Measurements from ENCODE around the gene PPP1R14D. TPM values are rescaled to one million over a fixed set of nuclear protein-coding genes. Genes with fewer than 3 reads are reported as not detected.

PPP1R14D gene
- total RNA-seq, 2 experiments from 2014 or later = not detected

- no peaks in the 10 kb centered on the region for H4K20me1 ChIP-seq (ENCODE audit: insufficient read depth, low read length)
- H3K9me3 ChIP-seq (ENCODE audit: low read length) = no peaks in the 10 kb centered on the region
- no peak overlapping the region for H2AFZ ChIP-seq (ENCODE audit: low read length)
- H3K4me3 ChIP-seq (ENCODE audit: low read depth, low read length, poor library complexity, severe bottlenecking) = no peak overlapping the region
- DNase-seq (ENCODE audit: low spot score) = no peak
- BruUV-seq (replicated peaks) = no TSS peak
- intact Hi-C loops (cut with micrococcal nuclease; ENCODE audit: unreplicated experiment) = no loop called here
- ChIA-PET POLR2A (no interaction called here), CTCF (ENCODE audit: unreplicated experiment) (no interaction called here)
- H3K4me2 ChIP-seq (ENCODE audit: low read length) = no peak overlapping the region
- TF ChIP-seq CTCF (conservative IDR thresholded peaks at IDR 0.05; ENCODE audit: low read length) (no peak), EZH2phosphoT487 (IDR thresholded peaks at IDR 0.05; ENCODE audit: borderline replicate concordance, low read depth, low read length) (no peak)
- no peaks in the 10 kb centered on the region for H3K9me2 ChIP-seq (ENCODE audit: insufficient read depth, low read length)
- peaks cover 12% of the 10 kb centered on the region for H3K4me1 ChIP-seq (ENCODE audit: insufficient read depth, low read length, poor library complexity, severe bottlenecking)
- H3K27ac ChIP-seq (ENCODE audit: low read depth, low read length, poor library complexity, severe bottlenecking) = no peak overlapping the region
- no peaks in the 10 kb centered on the region for H3K36me3 ChIP-seq (ENCODE audit: insufficient read depth, low read length)
- no peaks in the 10 kb centered on the region for H3K79me2 ChIP-seq (ENCODE audit: insufficient read depth, low read depth, low read length)
Observed at GRCh38 chr15:40841741-40842140, 13.2 kb upstream of the PPP1R14D start.

- Histone ChIP-seq H3K36me3 (ENCODE audit: insufficient read depth, low read length) (no peaks in the 10 kb centered on the region), H3K4me3 (ENCODE audit: low read depth, low read length, poor library complexity, severe bottlenecking) (no peak overlapping the region), H3K9me2 (ENCODE audit: insufficient read depth, low read length) (no peaks in the 10 kb centered on the region), H3K4me2 (ENCODE audit: low read length) (no peak overlapping the region), H3K9me3 (ENCODE audit: low read length) (no peaks in the 10 kb centered on the region), H3K27ac (ENCODE audit: low read depth, low read length, poor library complexity, severe bottlenecking) (no peak overlapping the region), H4K20me1 (ENCODE audit: insufficient read depth, low read length) (no peaks in the 10 kb centered on the region), H2AFZ (ENCODE audit: low read length) (no peak overlapping the region), H3K4me1 (ENCODE audit: insufficient read depth, low read length, poor library complexity, severe bottlenecking) (no peaks in the 10 kb centered on the region), H3K79me2 (ENCODE audit: insufficient read depth, low read depth, low read length) (no peaks in the 10 kb centered on the region)
- no peak for TF ChIP-seq EZH2phosphoT487 (IDR thresholded peaks at IDR 0.05; ENCODE audit: borderline replicate concordance, low read depth, low read length)
- TF ChIP-seq CTCF (conservative IDR thresholded peaks at IDR 0.05; ENCODE audit: low read length) = no peak
- intact Hi-C loops (cut with micrococcal nuclease; ENCODE audit: unreplicated experiment) = no loop called here
- POLR2A ChIA-PET = no interaction called here
- DNase-seq (ENCODE audit: low spot score) = no peak
- no TSS peak for BruUV-seq (replicated peaks)
- CTCF ChIA-PET (ENCODE audit: unreplicated experiment) = no interaction called here
Observed at GRCh38 chr15:40838756-40839155, 10.2 kb upstream of the PPP1R14D start.

- no peaks in the 10 kb centered on the region for H4K20me1 ChIP-seq (ENCODE audit: insufficient read depth, low read length)
- no TSS peak for BruUV-seq (replicated peaks)
- no peaks in the 10 kb centered on the region for H3K79me2 ChIP-seq (ENCODE audit: insufficient read depth, low read depth, low read length)
- H2AFZ ChIP-seq (ENCODE audit: low read length) = no peak overlapping the region
- no peaks in the 10 kb centered on the region for H3K9me3 ChIP-seq (ENCODE audit: low read length)
- no peak for DNase-seq (ENCODE audit: low spot score)
- CTCF ChIA-PET (ENCODE audit: unreplicated experiment) = no interaction called here
- H3K4me1 ChIP-seq (ENCODE audit: insufficient read depth, low read length, poor library complexity, severe bottlenecking) = no peaks in the 10 kb centered on the region
- intact Hi-C loops (cut with micrococcal nuclease; ENCODE audit: unreplicated experiment) = no loop called here
- TF ChIP-seq EZH2phosphoT487 (IDR thresholded peaks at IDR 0.05; ENCODE audit: borderline replicate concordance, low read depth, low read length) = no peak
- TF ChIP-seq CTCF (conservative IDR thresholded peaks at IDR 0.05; ENCODE audit: low read length) = no peak
- POLR2A ChIA-PET = no interaction called here
- no peak overlapping the region for H3K4me2 ChIP-seq (ENCODE audit: low read length)
- H3K4me3 ChIP-seq (ENCODE audit: low read depth, low read length, poor library complexity, severe bottlenecking) = no peak overlapping the region
- H3K9me2 ChIP-seq (ENCODE audit: insufficient read depth, low read length) = no peaks in the 10 kb centered on the region
- H3K36me3 ChIP-seq (ENCODE audit: insufficient read depth, low read length) = no peaks in the 10 kb centered on the region
- H3K27ac ChIP-seq (ENCODE audit: low read depth, low read length, poor library complexity, severe bottlenecking) = no peak overlapping the region
Observed at GRCh38 chr15:40836020-40836419, 7.5 kb upstream of the PPP1R14D start.

Data from OCI-LY7 (cell line).